Activated naive CD8-positive, alpha-beta T cell treated with anti-CD3 and anti-CD28 coated beads, Interleukin-2, amount 50 U/mL, for 24 hours (primary cell): Measurements from ENCODE around the gene PAK5.

Source experiments
- ATAC-seq: fragments of 150-1000 bp; cut with Tn5 transposase; one replicate; pipeline ENCODE4 v1.10.0; 2021
- DNase-seq: peaks from one replicate; pipeline ENCODE4 v3.0.0; 2021
- H3K27ac Mint-ChIP-seq: one replicate; pipeline ENCODE4 v1.8.0; 2021; ENCODE audit warnings: mild to moderate bottlenecking, mixed read lengths
- H3K27me3 Mint-ChIP-seq: one replicate; pipeline ENCODE4 v1.8.0; 2021; ENCODE audit warnings: mixed read lengths
- H3K36me3 Mint-ChIP-seq: one replicate; pipeline ENCODE4 v1.8.0; 2021; ENCODE audit warnings: low read depth, mixed read lengths
- H3K4me1 Mint-ChIP-seq: one replicate; pipeline ENCODE4 v1.8.0; 2021; ENCODE audit warnings: mixed read lengths
- H3K4me3 Mint-ChIP-seq: one replicate; pipeline ENCODE4 v1.8.0; 2021; ENCODE audit warnings: mild to moderate bottlenecking, moderate library complexity, mixed read lengths
- H3K9me3 Mint-ChIP-seq: one replicate; pipeline ENCODE4 v1.8.0; 2021; ENCODE audit warnings: mixed read lengths

Gene PAK5

DNA sequence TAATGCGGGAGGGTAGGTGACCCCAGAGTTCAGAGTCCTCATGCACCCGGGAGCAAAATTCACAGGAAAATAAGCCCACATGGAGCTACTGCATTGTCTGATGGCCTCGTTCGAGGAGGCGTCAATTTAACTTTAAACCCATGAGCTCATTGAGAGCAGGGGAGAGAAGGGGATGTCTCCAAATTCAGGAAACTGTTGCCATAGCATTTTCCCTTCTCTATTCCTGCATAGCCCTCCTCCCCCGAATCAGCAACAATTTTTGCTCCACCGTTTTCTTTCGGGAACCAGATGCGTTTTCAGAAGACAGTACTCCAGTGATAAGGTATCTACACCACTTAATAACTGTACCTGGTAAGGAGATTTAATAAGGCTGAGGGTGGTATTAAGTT, 324.8 kb downstream of the PAK5 start:
- Mint-ChIP-seq H3K27me3 (peaks cover 71% of the 10 kb centered on the region), H3K36me3 (no peaks in the 10 kb centered on the region), H3K4me3 (no peak overlapping the region)

DNA sequence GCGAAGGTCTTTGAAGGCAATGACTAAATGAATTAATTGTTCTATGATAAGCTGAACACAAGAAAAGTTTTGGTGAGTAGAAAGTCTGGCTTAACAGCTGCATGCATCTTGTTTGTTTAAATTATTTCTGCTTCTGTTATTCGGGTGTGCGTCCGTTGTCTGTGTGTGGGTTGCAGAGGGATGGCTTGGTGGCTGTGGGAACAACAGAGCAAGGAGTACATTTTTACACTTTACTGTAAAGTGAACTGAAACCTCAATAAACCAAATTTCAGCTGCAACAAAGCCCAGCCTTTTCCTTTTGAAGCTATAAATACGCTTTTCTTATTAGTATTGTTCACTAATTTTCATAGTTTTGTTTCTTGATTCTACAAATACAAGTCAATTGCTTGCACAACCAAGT, 328.0 kb downstream of the PAK5 start:
- Mint-ChIP-seq H3K4me1 (no peaks in the 10 kb centered on the region), H3K27me3 (peaks cover 62% of the 10 kb centered on the region), H3K9me3 (no peaks in the 10 kb centered on the region), H3K4me3 (no peak overlapping the region), H3K27ac (no peak overlapping the region), H3K36me3 (no peaks in the 10 kb centered on the region)
- no peak for DNase-seq
- ATAC-seq, result no peak

More for the DNA sequence above, 324.8 kb downstream of the PAK5 start:
- ATAC-seq (no peak), DNase-seq (no peak)
- no peaks in the 10 kb centered on the region for H3K9me3 Mint-ChIP-seq
- peaks cover 3% of the 10 kb centered on the region for H3K4me1 Mint-ChIP-seq
- no peak overlapping the region for H3K27ac Mint-ChIP-seq

DNA sequence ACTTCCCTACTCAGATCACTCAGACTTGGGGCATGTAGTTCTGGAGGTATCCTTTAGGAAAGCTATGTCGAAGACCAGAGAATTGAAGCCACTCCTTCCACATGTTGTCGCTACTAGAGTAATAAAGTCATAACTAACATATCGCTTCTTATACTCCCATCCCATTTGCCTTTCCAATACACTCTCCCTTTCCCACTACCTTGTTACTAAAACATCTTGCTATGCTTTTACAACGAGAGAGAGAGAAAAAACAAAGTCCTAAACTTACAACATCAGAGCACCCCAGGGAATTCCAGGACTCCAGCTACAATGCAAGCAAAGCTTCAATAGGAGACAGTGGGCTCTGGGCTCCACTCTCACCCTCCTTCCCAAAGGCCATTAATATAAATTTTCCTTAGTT, 329.6 kb downstream of the PAK5 start:
- Mint-ChIP-seq H3K27me3 (peaks cover 53% of the 10 kb centered on the region), H3K9me3 (no peaks in the 10 kb centered on the region), H3K27ac (no peak overlapping the region), H3K4me3 (no peak overlapping the region), H3K4me1 (no peaks in the 10 kb centered on the region), H3K36me3 (no peaks in the 10 kb centered on the region)
- DNase-seq, result no peak
- ATAC-seq, result no peak

DNA sequence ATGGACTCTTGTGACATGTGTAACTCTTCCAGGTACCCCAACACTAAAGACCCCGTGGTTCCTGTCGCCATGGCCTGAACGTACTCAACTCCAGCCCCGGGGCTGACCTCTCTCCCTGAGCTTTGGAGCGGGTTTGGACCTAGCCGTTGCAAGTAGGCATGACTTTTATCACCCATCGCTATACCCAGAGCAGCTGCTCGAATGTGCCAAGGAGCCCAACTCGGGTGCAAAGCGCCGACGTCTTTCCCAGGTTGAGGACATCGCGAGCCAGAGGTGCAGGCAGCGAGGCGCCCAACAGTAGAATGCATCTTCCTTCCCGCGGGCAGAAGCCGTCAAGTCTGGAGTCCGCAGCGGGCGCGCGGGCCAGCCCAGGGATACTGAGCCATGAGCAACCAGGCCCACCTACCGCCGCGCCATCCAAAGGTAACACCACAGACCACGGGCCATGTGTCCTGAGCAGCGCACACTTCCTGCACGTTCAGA, 330.1 kb downstream of the PAK5 start:
- H3K9me3 Mint-ChIP-seq, result no peaks in the 10 kb centered on the region
- H3K27me3 Mint-ChIP-seq, result peaks cover 49% of the 10 kb centered on the region
- H3K27ac Mint-ChIP-seq, result no peak overlapping the region
- ATAC-seq, result no peak
- H3K36me3 Mint-ChIP-seq, result no peaks in the 10 kb centered on the region
- no peak for DNase-seq
- H3K4me3 Mint-ChIP-seq, result no peak overlapping the region
- H3K4me1 Mint-ChIP-seq, result no peaks in the 10 kb centered on the region

DNA sequence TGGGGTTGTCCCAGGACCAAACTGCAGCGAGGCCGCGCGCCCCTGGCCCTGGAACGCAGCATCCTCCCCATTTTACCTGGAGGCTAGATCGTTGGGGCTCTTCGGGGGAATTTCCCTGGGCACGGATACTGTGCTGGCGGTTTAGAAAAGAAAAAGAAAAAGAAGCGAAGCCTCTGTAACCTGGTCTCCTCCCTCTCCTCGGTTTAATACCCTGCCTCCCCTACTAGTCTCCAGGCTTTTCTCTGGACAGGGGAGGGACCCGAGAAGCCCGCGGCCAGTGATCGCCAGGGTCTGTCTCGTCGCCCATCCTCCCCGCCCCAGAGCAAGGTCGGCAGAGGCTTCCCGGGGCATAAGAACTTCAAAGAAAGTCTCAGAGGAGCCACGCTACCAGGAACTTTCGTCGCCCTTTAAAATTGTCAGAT, 330.6 kb downstream of the PAK5 start:
- no peak for DNase-seq
- H3K27ac Mint-ChIP-seq, result no peak overlapping the region
- H3K9me3 Mint-ChIP-seq, result no peaks in the 10 kb centered on the region
- no peak for ATAC-seq
- peaks cover 48% of the 10 kb centered on the region for H3K27me3 Mint-ChIP-seq
- H3K36me3 Mint-ChIP-seq, result no peaks in the 10 kb centered on the region
- no peak overlapping the region for H3K4me3 Mint-ChIP-seq
- H3K4me1 Mint-ChIP-seq, result no peaks in the 10 kb centered on the region

DNA sequence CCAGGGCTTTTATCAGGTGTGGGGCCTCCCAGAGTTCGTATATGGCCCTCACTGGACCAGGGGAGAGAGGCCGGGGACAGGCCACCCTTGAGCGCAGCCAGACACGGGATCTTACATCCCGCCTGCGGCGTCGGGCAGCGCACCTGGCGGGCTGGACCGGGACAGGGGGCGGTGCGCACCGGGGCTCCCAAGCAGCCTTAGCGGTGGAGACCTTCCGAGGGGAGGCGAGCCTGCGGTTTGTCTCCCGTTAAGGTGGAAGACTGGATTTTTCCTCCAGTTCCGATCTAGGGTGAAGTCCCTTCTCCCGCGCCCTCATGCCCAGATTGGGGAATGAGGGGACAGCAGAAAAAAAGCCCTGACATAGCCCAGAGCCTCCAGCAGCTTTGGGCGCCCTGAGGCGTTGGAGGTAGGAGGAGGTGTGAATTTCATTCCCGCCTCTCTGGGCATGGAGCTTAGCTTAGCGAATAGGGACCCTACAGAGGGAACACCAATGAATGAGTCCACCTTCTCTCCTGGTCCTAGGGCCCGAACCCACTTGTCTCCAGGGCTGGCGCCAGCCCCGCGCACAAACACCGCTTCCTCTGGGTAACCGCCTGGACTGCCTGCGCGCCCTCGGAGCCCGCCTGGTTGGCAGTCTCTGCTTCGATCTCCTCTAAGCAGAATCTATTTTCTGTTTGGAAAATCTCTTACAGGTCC, 331.2 kb downstream of the PAK5 start:
- no peaks in the 10 kb centered on the region for H3K4me1 Mint-ChIP-seq
- H3K4me3 Mint-ChIP-seq, result no peak overlapping the region
- ATAC-seq, result no peak
- no peaks in the 10 kb centered on the region for H3K9me3 Mint-ChIP-seq
- peaks cover 47% of the 10 kb centered on the region for H3K27me3 Mint-ChIP-seq
- H3K27ac Mint-ChIP-seq, result no peak overlapping the region
- H3K36me3 Mint-ChIP-seq, result no peaks in the 10 kb centered on the region
- DNase-seq, result no peak

DNA sequence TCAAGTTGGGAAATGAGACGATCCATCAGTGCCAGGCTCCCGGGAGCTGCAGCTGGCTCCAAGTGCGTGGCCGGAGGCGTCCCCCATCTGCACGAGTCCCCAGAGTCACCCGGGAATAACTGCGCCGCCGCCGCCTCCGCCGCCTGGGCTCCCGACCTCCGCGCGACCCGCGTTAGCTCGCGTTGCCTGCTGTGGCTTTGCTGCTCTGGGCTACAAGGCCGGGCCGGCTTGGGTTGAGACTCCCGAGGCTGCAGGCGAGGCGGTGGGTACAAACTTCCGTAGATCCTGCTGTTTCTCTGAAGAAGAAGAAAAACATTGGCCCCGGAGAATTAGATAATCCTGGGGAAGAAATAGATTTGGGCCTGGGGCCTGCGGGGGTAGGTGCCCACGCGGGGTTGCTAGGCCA, 331.9 kb downstream of the PAK5 start:
- Mint-ChIP-seq H3K4me3 (no peak overlapping the region), H3K9me3 (no peaks in the 10 kb centered on the region), H3K36me3 (no peaks in the 10 kb centered on the region), H3K27me3 (peaks cover 41% of the 10 kb centered on the region), H3K27ac (no peak overlapping the region), H3K4me1 (no peaks in the 10 kb centered on the region)
- DNase-seq, result no peak
- ATAC-seq, result no peak

DNA sequence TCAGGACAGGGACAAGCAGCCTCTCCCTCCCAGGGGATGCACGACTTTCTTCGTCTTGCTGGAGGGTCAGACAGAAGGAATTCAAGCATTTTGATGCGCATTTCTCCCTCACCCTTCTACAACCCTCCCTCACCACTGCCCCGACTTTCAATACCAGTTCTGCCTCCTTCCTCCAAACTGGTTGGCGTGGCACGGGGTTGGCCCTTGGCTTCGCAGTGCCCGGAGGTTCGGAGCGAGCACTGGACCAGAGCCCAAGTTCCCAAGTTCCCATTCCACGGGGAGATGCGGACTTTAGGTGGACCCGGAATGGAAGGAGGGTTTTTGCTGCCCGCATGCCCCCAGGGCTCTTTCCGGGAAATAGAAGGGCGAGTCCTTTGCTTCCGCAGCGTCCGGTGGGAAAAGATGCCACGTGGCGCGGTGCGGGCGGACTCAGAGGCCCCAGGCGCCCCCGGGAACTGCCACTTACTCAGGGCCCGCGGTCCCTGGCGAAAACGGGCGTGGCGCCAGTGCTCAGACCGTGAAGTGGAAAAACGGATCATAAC, 332.5 kb downstream of the PAK5 start:
- Mint-ChIP-seq H3K4me3 (no peak overlapping the region), H3K27me3 (peaks cover 37% of the 10 kb centered on the region)

DNA sequence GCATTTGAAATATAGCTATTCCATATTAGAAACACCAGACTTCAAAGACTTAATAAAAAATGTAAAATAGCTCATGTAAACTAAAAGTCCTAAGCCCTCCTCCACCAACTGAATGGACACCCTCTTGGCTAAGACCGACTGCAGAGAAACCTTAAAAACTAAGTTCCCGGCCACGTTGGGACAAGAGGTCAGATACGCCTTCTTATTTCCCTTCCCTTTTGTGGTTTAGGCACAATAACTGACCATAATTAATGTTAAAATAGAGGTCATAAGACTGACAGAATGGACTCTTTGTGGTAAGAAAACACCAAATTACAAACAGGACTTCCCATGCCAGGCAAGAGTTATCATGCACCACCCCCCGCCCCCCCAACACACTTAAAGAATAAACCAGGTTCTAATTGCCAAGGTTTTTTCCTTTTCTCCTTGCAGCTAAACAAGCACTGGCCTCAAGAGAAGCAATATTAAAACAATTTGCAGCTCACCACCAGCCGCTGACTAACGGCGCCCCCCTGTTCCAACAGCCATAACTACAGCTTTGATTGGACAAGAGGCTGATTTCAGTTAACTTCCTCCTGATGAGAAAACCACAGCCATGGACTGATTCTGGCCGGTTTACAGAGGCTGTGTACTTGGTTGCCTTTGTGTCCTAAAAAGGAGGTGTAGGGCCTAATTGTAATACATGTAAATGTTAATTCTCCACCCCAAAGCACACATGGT, 335.2 kb downstream of the PAK5 start:
- Mint-ChIP-seq H3K27me3 (peaks cover 22% of the 10 kb centered on the region), H3K4me3 (no peak overlapping the region), H3K27ac (no peak overlapping the region), H3K9me3 (no peaks in the 10 kb centered on the region), H3K36me3 (no peaks in the 10 kb centered on the region), H3K4me1 (no peaks in the 10 kb centered on the region)
- ATAC-seq, result no peak
- DNase-seq, result no peak

More for the DNA sequence above, 332.5 kb downstream of the PAK5 start:
- Mint-ChIP-seq H3K27ac (no peak overlapping the region), H3K36me3 (no peaks in the 10 kb centered on the region), H3K9me3 (no peaks in the 10 kb centered on the region), H3K4me1 (no peaks in the 10 kb centered on the region)
- no peak for ATAC-seq
- DNase-seq, result no peak

DNA sequence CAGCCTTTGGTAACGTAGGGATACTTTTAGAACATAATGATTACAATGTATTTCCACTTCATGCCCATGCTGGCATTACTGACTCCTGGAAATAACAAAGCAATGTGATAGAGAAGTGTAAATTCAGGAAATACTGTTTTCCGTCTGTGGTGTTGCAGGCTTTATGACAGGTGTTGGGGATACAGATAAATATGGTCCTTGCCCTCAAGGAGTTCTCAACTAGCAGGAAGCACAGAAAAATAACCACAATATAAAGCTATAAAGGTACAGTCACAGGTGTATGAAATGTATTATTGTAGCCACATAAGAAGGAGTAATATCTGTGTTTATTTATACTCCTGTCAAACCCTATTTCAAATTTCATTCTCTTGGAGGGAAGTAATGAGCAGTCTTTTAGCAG, 337.4 kb downstream of the PAK5 start:
- H3K9me3 Mint-ChIP-seq, result no peaks in the 10 kb centered on the region
- H3K36me3 Mint-ChIP-seq, result no peaks in the 10 kb centered on the region
- peaks cover 15% of the 10 kb centered on the region for H3K27me3 Mint-ChIP-seq
- ATAC-seq, result no peak
- no peaks in the 10 kb centered on the region for H3K4me1 Mint-ChIP-seq
- H3K27ac Mint-ChIP-seq, result no peak overlapping the region
- DNase-seq, result no peak
- no peak overlapping the region for H3K4me3 Mint-ChIP-seq

DNA sequence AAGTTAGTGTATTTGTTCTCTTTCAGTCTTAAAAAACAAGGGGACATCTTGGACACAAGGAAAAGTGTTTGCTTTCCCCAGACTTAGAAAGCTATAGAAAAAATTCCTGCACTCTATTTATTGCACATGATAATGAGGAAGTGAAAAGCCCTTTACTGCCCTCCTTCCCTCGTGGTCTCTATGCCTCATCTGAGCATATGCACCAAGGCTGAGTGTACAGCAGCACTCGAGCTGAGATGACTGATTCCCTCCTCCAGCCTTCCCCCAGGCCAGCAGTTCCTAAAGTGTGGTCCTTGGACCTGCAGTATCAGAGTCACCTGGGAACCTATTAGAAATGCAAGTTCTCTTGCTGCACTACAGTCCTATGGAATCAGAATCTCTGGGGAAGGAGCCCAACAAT, 338.8 kb downstream of the PAK5 start:
- Mint-ChIP-seq H3K4me1 (no peaks in the 10 kb centered on the region), H3K9me3 (no peaks in the 10 kb centered on the region), H3K4me3 (no peak overlapping the region), H3K36me3 (no peaks in the 10 kb centered on the region), H3K27ac (no peak overlapping the region), H3K27me3 (peaks cover 6% of the 10 kb centered on the region)
- DNase-seq, result no peak
- no peak for ATAC-seq

DNA sequence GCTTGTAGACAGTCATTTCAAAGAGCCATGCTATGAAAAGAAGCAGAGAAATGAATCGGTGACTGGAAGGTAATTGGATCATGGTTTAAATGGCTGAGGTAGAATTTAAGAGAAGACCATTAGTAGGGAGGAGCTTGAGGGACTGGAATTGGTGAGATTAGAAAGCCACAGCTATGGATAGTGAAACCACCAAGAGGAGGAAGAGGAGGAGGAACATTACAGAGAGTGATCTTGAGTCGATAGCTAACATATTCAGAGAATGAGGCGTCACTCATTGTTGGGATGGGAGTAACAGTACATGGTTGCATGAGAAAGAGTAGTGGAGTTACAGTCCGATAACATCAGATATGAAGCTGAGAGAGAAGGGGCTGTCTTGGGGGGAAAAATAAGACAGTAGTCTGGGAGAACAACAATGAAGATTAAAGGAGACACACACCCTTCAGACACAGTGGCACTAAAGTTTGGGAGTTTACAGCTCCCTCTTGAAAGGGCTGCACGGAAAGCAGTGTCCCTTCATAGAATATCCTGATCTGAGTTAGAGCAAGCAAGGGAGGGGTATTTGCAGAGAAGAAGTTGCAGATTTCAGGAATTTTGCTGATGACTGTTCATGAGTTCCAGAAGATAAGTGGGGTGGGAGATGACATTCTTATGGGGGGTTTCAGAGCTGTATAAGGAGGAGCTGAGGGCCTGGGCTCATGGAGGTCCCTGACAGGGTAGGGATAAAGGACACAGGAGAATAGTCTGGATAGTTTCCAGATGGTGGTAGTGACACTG, 339.6 kb downstream of the PAK5 start:
- Mint-ChIP-seq H3K27me3 (peaks cover 2% of the 10 kb centered on the region), H3K4me1 (no peaks in the 10 kb centered on the region)

DNA sequence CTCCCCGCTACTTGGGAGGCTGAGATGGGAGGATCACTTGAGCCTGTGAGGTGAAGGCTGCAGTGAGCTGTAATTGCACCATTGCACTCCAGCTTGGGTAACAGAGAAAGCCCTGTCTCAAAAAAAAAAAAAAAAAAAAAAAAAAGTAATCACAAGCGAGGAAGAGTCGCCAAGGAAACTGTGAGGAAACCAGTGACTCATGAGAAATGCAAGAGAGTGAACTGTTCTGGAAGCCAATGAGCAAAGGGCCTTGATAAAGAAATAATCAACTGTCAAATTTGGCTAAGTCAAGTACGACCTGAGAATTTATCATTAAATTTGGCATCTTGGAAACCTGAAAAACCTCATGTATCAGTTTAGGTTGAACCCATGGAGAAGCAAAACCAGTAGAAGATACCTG, 340.6 kb downstream of the PAK5 start:
- Mint-ChIP-seq H3K36me3 (no peaks in the 10 kb centered on the region), H3K27ac (no peak overlapping the region), H3K4me3 (no peak overlapping the region), H3K9me3 (no peaks in the 10 kb centered on the region), H3K27me3 (peaks cover 2% of the 10 kb centered on the region), H3K4me1 (no peaks in the 10 kb centered on the region)
- no peak for DNase-seq
- no peak for ATAC-seq

More for the DNA sequence above, 339.6 kb downstream of the PAK5 start:
- no peaks in the 10 kb centered on the region for H3K9me3 Mint-ChIP-seq
- H3K36me3 Mint-ChIP-seq, result no peaks in the 10 kb centered on the region
- no peak for ATAC-seq
- no peak overlapping the region for H3K4me3 Mint-ChIP-seq
- no peak overlapping the region for H3K27ac Mint-ChIP-seq
- DNase-seq, result no peak

DNA sequence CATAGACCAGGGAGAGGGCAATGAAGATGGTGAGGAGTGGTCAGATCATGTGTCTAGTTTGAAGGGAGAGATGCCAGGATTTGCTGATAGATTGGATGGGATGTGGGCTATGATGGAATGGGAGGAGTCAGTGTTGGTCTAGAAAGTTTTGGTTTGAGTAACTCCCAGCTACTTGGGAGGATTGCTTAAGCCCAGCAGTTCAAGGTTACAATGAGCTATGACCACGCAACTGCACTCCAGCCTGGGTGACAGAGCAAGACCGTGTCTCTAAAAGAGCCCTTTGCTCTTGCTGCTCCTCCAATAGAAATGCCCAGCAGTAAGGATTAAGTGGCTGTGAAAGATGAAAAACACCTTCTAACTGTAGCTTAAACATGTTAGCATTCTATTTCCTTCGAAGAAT, 342.7 kb downstream of the PAK5 start:
- Mint-ChIP-seq H3K4me3 (no peak overlapping the region), H3K27ac (no peak overlapping the region), H3K9me3 (no peaks in the 10 kb centered on the region), H3K36me3 (no peaks in the 10 kb centered on the region), H3K27me3 (no peaks in the 10 kb centered on the region), H3K4me1 (no peaks in the 10 kb centered on the region)
- ATAC-seq (no peak), DNase-seq (no peak)
